Ascending aorta (tissue), 2 donors: ENCODE results near the gene MYL12B. TPM values are rescaled to one million over a fixed set of nuclear protein-coding genes. Genes with fewer than 3 reads are reported as not detected.
"Not testable (repeated sequence)": the region's sequence is repeated elsewhere in the genome, so short reads cannot be mapped to it uniquely, and the experiment has no call there.

ENCODE experiments used
- DNase-seq, 2 donors: peaks; one replicate each; pipeline ENCODE4 v3.0.0-alpha.2; 2019; ENCODE audit warnings: low spot score in 2 of 2
- H3K27ac ChIP-seq, 2 donors: fragments of 200-600 bp; sonication (generic); one replicate each; pipeline ENCODE4 v1.5.1; 2016 to 2017; ENCODE audit warnings: mild to moderate bottlenecking in 1 of 2
- H3K27me3 ChIP-seq: fragments of 200-600 bp; sonication (generic); one replicate; pipeline ENCODE4 v1.5.1; 2017
- H3K36me3 ChIP-seq, 2 donors: fragments of 200-600 bp; sonication (generic); one replicate each; pipeline ENCODE4 v1.5.1; 2016
- H3K4me1 ChIP-seq, 2 donors: fragments of 200-600 bp; sonication (generic); one replicate each; pipeline ENCODE4 v1.5.1; 2016 to 2017; ENCODE audit warnings: mild to moderate bottlenecking in 1 of 2
- H3K4me3 ChIP-seq, 2 donors: fragments of 200-600 bp; sonication (generic); one replicate each; pipeline ENCODE4 v1.5.1; 2016 to 2017; ENCODE audit warnings: mild to moderate bottlenecking in 1 of 2
- H3K9me3 ChIP-seq, 2 donors: fragments of 200-600 bp; sonication (generic); one replicate each; pipeline ENCODE4 v1.5.1; 2016
- CTCF ChIP-seq, 3 experiments: fragments of 200-600 bp in 2 of 3; fragments of 450-650 bp in 1 of 3; sonication (generic) in 2 of 3; IDR thresholded peaks; one replicate each; pipeline ENCODE4 v1.5.1; 2016 to 2019; ENCODE audit warnings: antibody characterized with exemption in 3 of 3, mild to moderate bottlenecking in 1 of 3, moderate library complexity in 1 of 3
- intact Hi-C: fragments of 100-400 bp; cut with DNase I; formaldehyde crosslinking; loops from one replicate; pipeline ENCODE4 v1.15.1; 2023
- total RNA-seq: library from RNA; depleted of rRNA; stranded (reverse); fragments of >200 nt; gene quantifications from one replicate; pipeline ENCODE4 v1.1.0, GENCODE V29; 2016

The MYL12B gene
- total RNA-seq, 1 donor from 2014 or later: 198 TPM

- no peak for DNase-seq
- TF ChIP-seq CTCF (IDR thresholded peaks at IDR 0.05): no peak
- Histone ChIP-seq H3K27ac (peak overlapping the region; percentile 47 to 84), H3K27me3 (no peaks in the 10 kb centered on the region), H3K36me3 (peaks cover 9 to 13% of the 10 kb centered on the region in 2 donors), H3K9me3 (no peaks in the 10 kb centered on the region), H3K4me1 (peaks cover 0 to 9% of the 10 kb centered on the region in 2 donors), H3K4me3 (peak overlapping the region; percentile 38 to 68)
- intact Hi-C loops: no loop called here
Measured at GRCh38 chr18:3217948-3218647, 43.8 kb upstream of the MYL12B start.

GRCh38 chr18:3218819-3219218, 43.1 kb upstream of the MYL12B start:
- H3K4me3 ChIP-seq: peak overlapping the region; percentile 38 to 68
- peaks cover 0 to 3% of the 10 kb centered on the region in 2 donors for H3K4me1 ChIP-seq
- no peaks in the 10 kb centered on the region for H3K9me3 ChIP-seq
- peak overlapping the region; percentile 47 to 84 for H3K27ac ChIP-seq
- no peak for DNase-seq
- H3K27me3 ChIP-seq: no peaks in the 10 kb centered on the region
- no peak for TF ChIP-seq CTCF (IDR thresholded peaks at IDR 0.05)
- H3K36me3 ChIP-seq: peaks cover 9 to 13% of the 10 kb centered on the region in 2 donors
- intact Hi-C loops: no loop called here

- intact Hi-C loops: no loop called here
- Histone ChIP-seq H3K27me3 (no peaks in the 10 kb centered on the region), H3K27ac (peak overlapping the region; percentile 47 to 84), H3K4me1 (peaks cover 0 to 3% of the 10 kb centered on the region in 2 donors), H3K36me3 (peaks cover 9 to 11% of the 10 kb centered on the region in 2 donors), H3K4me3 (peak overlapping the region; percentile 38 to 68), H3K9me3 (no peaks in the 10 kb centered on the region)
- no peak for TF ChIP-seq CTCF (IDR thresholded peaks at IDR 0.05)
- DNase-seq: no peak
Measured at GRCh38 chr18:3219241-3219630, 42.7 kb upstream of the MYL12B start.

GRCh38 chr18:3219631-3220335, 42.1 kb upstream of the MYL12B start, which contains the start of gene MYOM1:
Gene MYOM1, minus strand, starts transcription at chr18:3219968. Its CDS starts 4,745 bp downstream, at chr18:3215223.
- H3K4me3 ChIP-seq: peak within 1 kb of the TSS; percentile 38 to 68

GRCh38 chr18:3220868-3221267, 41.1 kb upstream of the MYL12B start:
- H3K27ac ChIP-seq: peak overlapping the region; percentile 47 to 84
- H3K4me3 ChIP-seq, H3K27me3 ChIP-seq, DNase-seq, H3K9me3 ChIP-seq, H3K4me1 ChIP-seq, H3K36me3 ChIP-seq: not testable (repeated sequence)
- intact Hi-C loops: loop anchor here (2.0 kb wide), 1 partner anchor 26 kb away; the partner anchor contains the start of gene MYL12A

More at GRCh38 chr18:3219631-3220335, 42.1 kb upstream of the MYL12B start, which contains the start of gene MYOM1:
- peaks cover 6 to 7% of the 10 kb centered on the region in 2 donors for H3K36me3 ChIP-seq
- no peak for DNase-seq
- peaks cover 0 to 3% of the 10 kb centered on the region in 2 donors for H3K4me1 ChIP-seq
- intact Hi-C loops: loop anchor here (2.0 kb wide), 1 partner anchor 27 kb away; the partner anchor contains the start of gene MYL12A
- H3K27me3 ChIP-seq: no peaks in the 10 kb centered on the region
- no peak for TF ChIP-seq CTCF (IDR thresholded peaks at IDR 0.05)
- H3K9me3 ChIP-seq: no peaks in the 10 kb centered on the region
- H3K27ac ChIP-seq: peak within 1 kb of the TSS; percentile 47 to 84

- H3K9me3 ChIP-seq: no peaks in the 10 kb centered on the region
- intact Hi-C loops: loop anchor here (2.0 kb wide), 1 partner anchor 25 kb away; the partner anchor contains the start of gene MYL12A
Measured at GRCh38 chr18:3221496-3221895, 40.4 kb upstream of the MYL12B start.

More at GRCh38 chr18:3221496-3221895, 40.4 kb upstream of the MYL12B start:
- Histone ChIP-seq H3K36me3 (no peaks in the 10 kb centered on the region), H3K27me3 (no peaks in the 10 kb centered on the region), H3K27ac (no peak overlapping the region), H3K4me3 (no peak overlapping the region), H3K4me1 (peaks cover 0 to 3% of the 10 kb centered on the region in 2 donors)
- TF ChIP-seq CTCF (IDR thresholded peaks at IDR 0.05): no peak
- DNase-seq: no peak
